Suprapubic skin (tissue), 4 donors: ENCODE data around the gene SLC4A7. TPM values are rescaled to one million over a fixed set of nuclear protein-coding genes. Genes with fewer than 3 reads are reported as not detected.
"Not testable (repeated sequence)": the region's sequence is repeated elsewhere in the genome, so short reads cannot be mapped to it uniquely, and the experiment has no call there.

Experiments
- DNase-seq, 2 donors: peaks; one replicate each; pipeline ENCODE4 v3.0.0-alpha.2; 2019; ENCODE audit warnings: low spot score in 2 of 2
- H3K27ac ChIP-seq: fragments of 200-600 bp; sonication (generic); one replicate; pipeline ENCODE4 v1.5.1; 2019
- H3K27me3 ChIP-seq: fragments of 200-600 bp; sonication (generic); one replicate; pipeline ENCODE4 v1.5.1; 2019
- H3K36me3 ChIP-seq: fragments of 200-600 bp; sonication (generic); one replicate; pipeline ENCODE4 v1.5.1; 2019
- H3K4me1 ChIP-seq: fragments of 200-600 bp; sonication (generic); one replicate; pipeline ENCODE4 v1.5.1; 2019
- H3K4me3 ChIP-seq: fragments of 200-600 bp; sonication (generic); one replicate; pipeline ENCODE4 v1.5.1; 2019; ENCODE audit warnings: mild to moderate bottlenecking
- H3K9me3 ChIP-seq: fragments of 200-600 bp; sonication (generic); one replicate; pipeline ENCODE4 v1.5.1; 2019
- EP300 ChIP-seq: sonication (generic); formaldehyde crosslinking; IDR thresholded peaks from one replicate; pipeline ENCODE4 v1.6.1; 2017; ENCODE audit warnings: antibody characterized with exemption
- POLR2A ChIP-seq, 2 donors: fragments of 450-650 bp; IDR thresholded peaks; one replicate each; pipeline ENCODE4 v1.6.1; 2017; ENCODE audit warnings: antibody characterized with exemption in 2 of 2, mild to moderate bottlenecking in 2 of 2, moderate library complexity in 2 of 2
- POLR2AphosphoS5 ChIP-seq, 3 donors: sonication (generic); formaldehyde crosslinking; IDR thresholded peaks; one replicate each; pipeline ENCODE4 v1.6.1; 2017; ENCODE audit warnings: antibody characterized with exemption in 3 of 3
- WGBS: methylation state at CpG from one replicate; pipeline ENCODE4 v1.1.5; 2018; 5-methylcytosine and 5-hydroxymethylcytosine counted together
- total RNA-seq, 4 donors: library from RNA; depleted of rRNA; stranded (reverse); fragments of >200 nt; gene quantifications; one replicate each; pipeline ENCODE4 v1.1.0, GENCODE V29; 2016
- TF ChIP-seq, protein P1 (sequence below), 2 donors: fragments of 200-600 bp in 1 of 2; fragments of 450-650 bp in 1 of 2; sonication (generic) in 1 of 2; IDR thresholded peaks; one replicate each; pipeline ENCODE4 v1.5.1; 2016 to 2019; ENCODE audit warnings: antibody characterized with exemption in 2 of 2, mild to moderate bottlenecking in 1 of 2, moderate library complexity in 1 of 2

The SLC4A7 gene
- total RNA-seq, 4 donors from 2014 or later: 10.9 to 17.5 (median 16.1) TPM

GRCh38 chr3:27451842-27452241 lies 32.3 kb downstream of the SLC4A7 start:
- DNase-seq: no peak
- Histone ChIP-seq H3K9me3 (no peaks in the 10 kb centered on the region), H3K27me3 (no peaks in the 10 kb centered on the region), H3K36me3 (no peaks in the 10 kb centered on the region), H3K4me1 (peaks cover 5% of the 10 kb centered on the region), H3K4me3 (no peak overlapping the region), H3K27ac (no peak overlapping the region)
- TF ChIP-seq, protein P1, sequence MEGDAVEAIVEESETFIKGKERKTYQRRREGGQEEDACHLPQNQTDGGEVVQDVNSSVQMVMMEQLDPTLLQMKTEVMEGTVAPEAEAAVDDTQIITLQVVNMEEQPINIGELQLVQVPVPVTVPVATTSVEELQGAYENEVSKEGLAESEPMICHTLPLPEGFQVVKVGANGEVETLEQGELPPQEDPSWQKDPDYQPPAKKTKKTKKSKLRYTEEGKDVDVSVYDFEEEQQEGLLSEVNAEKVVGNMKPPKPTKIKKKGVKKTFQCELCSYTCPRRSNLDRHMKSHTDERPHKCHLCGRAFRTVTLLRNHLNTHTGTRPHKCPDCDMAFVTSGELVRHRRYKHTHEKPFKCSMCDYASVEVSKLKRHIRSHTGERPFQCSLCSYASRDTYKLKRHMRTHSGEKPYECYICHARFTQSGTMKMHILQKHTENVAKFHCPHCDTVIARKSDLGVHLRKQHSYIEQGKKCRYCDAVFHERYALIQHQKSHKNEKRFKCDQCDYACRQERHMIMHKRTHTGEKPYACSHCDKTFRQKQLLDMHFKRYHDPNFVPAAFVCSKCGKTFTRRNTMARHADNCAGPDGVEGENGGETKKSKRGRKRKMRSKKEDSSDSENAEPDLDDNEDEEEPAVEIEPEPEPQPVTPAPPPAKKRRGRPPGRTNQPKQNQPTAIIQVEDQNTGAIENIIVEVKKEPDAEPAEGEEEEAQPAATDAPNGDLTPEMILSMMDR (IDR thresholded peaks at IDR 0.05): no peak
- no peak for TF ChIP-seq EP300
- no peak for TF ChIP-seq POLR2A (IDR thresholded peaks at IDR 0.05)
- no peak for TF ChIP-seq POLR2AphosphoS5 (IDR thresholded peaks at IDR 0.05)

DNA sequence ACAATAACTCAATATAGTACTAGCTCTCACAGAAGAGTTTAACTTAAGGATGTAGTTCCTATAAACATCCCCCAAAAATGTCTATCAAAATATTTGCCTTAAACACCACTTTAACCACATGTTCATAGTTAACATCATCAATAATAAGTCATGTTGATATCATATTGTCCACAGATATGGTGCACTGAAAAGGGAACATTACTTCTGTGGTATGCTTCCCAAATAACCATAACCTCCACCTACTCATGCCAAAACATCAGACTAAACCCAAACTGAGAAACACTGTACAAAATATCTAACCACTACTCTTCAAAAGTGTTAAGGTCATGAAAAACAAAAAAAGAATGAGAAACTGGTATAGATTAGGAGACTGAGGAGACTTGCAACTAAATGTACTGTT lies 32.9 kb downstream of the SLC4A7 start:
- no peaks in the 10 kb centered on the region for H3K9me3 ChIP-seq
- H3K27me3 ChIP-seq: no peaks in the 10 kb centered on the region
- H3K4me1 ChIP-seq: peaks cover 5% of the 10 kb centered on the region
- TF ChIP-seq EP300: no peak
- TF ChIP-seq POLR2A (IDR thresholded peaks at IDR 0.05): no peak
- TF ChIP-seq POLR2AphosphoS5 (IDR thresholded peaks at IDR 0.05): no peak
- TF ChIP-seq, protein P1 (IDR thresholded peaks at IDR 0.05): no peak
- no peak overlapping the region for H3K27ac ChIP-seq
- H3K36me3 ChIP-seq: no peaks in the 10 kb centered on the region
- DNase-seq: no peak
- H3K4me3 ChIP-seq: no peak overlapping the region

DNA sequence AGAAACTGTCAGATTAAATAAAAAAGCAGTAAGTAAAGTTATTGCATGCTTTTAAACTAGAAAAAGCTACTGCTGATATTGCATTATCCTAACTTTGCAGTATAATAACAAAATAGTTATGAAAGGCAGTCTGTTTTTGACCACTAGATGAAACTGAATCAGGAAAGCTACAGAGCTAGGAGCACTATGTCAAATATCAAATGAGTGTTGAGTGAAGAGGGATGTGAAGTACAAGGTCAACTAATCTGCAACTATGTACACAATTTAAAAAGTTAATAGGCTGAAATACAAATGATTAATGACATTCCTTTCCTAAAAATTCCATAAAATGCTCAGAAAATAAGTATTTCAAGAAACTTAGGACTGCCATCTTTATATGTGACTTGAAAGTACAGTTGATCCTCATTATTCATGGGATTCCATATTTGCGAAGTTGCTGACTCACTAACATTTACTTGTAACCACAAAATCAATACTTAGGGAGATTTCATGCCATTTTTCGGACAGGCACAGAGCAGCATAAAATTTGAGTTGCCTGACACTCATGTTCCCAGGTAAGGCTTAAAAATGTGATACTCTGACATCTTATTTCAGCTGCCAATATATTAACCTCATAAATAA lies 34.5 kb downstream of the SLC4A7 start:
- TF ChIP-seq, protein P1 (IDR thresholded peaks at IDR 0.05): no peak
- no peak for TF ChIP-seq POLR2AphosphoS5 (IDR thresholded peaks at IDR 0.05)
- TF ChIP-seq POLR2A (IDR thresholded peaks at IDR 0.05): no peak
- TF ChIP-seq EP300: no peak
- DNase-seq: no peak
- WGBS: 87% methylated on average over 2 of the region's 2 CpGs
- Histone ChIP-seq H3K4me3 (no peak overlapping the region), H3K9me3 (no peaks in the 10 kb centered on the region), H3K4me1 (peaks cover 5% of the 10 kb centered on the region), H3K27me3 (no peaks in the 10 kb centered on the region), H3K27ac (no peak overlapping the region), H3K36me3 (no peaks in the 10 kb centered on the region)

- H3K27ac ChIP-seq, H3K4me1 ChIP-seq, H3K9me3 ChIP-seq, DNase-seq, H3K27me3 ChIP-seq, H3K4me3 ChIP-seq: not testable (repeated sequence)
- 96% methylated on average over 13 of the region's 13 CpGs for WGBS
- peaks cover 16% of the 10 kb centered on the region for H3K36me3 ChIP-seq
These were observed 41.2 kb downstream of the SLC4A7 start for GRCh38 chr3:27442995-27443394.

DNA sequence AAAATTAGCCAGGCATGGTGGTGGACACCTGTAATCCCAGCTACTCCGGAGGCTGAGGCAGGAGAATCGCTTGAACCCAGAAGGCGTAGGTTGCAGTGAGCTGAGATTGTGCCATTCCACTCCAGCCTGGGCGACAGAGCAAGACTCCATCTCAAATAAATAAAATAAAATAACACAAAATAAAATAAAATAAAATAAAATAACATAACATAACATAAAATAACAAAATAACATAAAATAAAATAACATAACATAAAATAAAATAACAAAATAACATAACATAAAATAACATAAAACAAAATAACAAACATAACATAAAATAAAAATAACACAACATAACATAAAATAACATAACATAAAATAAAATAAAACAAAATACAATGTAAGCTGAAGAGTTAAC lies 45.8 kb downstream of the SLC4A7 start:
- WGBS: 98% methylated on average over 4 of the region's 4 CpGs
- H3K9me3 ChIP-seq, H3K27me3 ChIP-seq, H3K27ac ChIP-seq, DNase-seq, H3K4me1 ChIP-seq, H3K4me3 ChIP-seq: not testable (repeated sequence)
- peaks cover 33% of the 10 kb centered on the region for H3K36me3 ChIP-seq

- Histone ChIP-seq H3K27ac (no peak overlapping the region), H3K9me3 (no peaks in the 10 kb centered on the region), H3K4me1 (peaks cover 6% of the 10 kb centered on the region), H3K36me3 (peaks cover 24% of the 10 kb centered on the region), H3K4me3 (no peak overlapping the region), H3K27me3 (no peaks in the 10 kb centered on the region)
- 27% methylated on average over 6 of the region's 6 CpGs for WGBS
- TF ChIP-seq EP300 (no peak), POLR2A (IDR thresholded peaks at IDR 0.05) (no peak), POLR2AphosphoS5 (IDR thresholded peaks at IDR 0.05) (no peak)
- TF ChIP-seq, protein P1 (IDR thresholded peaks at IDR 0.05): no peak
- no peak for DNase-seq
These were observed 53.1 kb downstream of the SLC4A7 start for GRCh38 chr3:27431116-27431515.
